Peyer's patch (tissue), 4 donors: Measurements from ENCODE around the gene PSMD9.

Experiments used
- POLR2A ChIP-seq, 2 donors: fragments of 450-650 bp; IDR thresholded peaks; one replicate each; pipeline ENCODE4 v1.5.1; 2017; ENCODE audit warnings: antibody characterized with exemption in 2 of 2, mild to moderate bottlenecking in 2 of 2, moderate library complexity in 2 of 2
- TF ChIP-seq, protein P1 (sequence below), 6 experiments: fragments of 450-650 bp in 4 of 6; fragments of 200-600 bp in 2 of 6; sonication (generic) in 1 of 6; IDR thresholded peaks; one replicate each; pipeline ENCODE4 v1.5.1; 2017 to 2019; ENCODE audit warnings: antibody characterized with exemption in 6 of 6, mild to moderate bottlenecking in 3 of 6, moderate library complexity in 1 of 6

DNA sequence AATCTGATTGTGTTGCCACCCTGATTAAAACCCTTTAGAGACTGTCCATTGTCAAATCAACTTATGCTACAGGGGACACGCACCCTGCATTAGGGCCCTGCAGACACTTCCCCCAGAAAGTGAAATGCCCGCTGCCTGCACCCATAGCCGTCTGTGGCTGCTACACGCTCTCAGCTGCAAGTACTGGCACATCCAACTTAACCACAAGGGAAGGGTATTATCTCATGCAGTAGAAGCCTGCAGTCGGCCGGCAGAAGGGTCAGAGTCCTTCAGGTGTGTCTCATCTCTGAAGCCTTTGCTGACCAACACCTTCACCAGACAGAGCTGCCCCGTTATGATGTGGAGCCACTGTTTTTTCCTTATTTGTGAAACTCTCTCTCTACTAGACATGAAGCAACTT, 50.6 kb downstream of the PSMD9 start:
- no peak for TF ChIP-seq POLR2A (IDR thresholded peaks at IDR 0.05)
- TF ChIP-seq, protein P1, sequence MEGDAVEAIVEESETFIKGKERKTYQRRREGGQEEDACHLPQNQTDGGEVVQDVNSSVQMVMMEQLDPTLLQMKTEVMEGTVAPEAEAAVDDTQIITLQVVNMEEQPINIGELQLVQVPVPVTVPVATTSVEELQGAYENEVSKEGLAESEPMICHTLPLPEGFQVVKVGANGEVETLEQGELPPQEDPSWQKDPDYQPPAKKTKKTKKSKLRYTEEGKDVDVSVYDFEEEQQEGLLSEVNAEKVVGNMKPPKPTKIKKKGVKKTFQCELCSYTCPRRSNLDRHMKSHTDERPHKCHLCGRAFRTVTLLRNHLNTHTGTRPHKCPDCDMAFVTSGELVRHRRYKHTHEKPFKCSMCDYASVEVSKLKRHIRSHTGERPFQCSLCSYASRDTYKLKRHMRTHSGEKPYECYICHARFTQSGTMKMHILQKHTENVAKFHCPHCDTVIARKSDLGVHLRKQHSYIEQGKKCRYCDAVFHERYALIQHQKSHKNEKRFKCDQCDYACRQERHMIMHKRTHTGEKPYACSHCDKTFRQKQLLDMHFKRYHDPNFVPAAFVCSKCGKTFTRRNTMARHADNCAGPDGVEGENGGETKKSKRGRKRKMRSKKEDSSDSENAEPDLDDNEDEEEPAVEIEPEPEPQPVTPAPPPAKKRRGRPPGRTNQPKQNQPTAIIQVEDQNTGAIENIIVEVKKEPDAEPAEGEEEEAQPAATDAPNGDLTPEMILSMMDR (IDR thresholded peaks at IDR 0.05), result no peak
